GM23338 (cell line): ENCODE data around the gene ACSBG1. TPM values are rescaled to one million over a fixed set of nuclear protein-coding genes. Genes with fewer than 3 reads are reported as not detected.

ENCODE experiments used
- ATAC-seq: fragments of 200-7000 bp; cut with Tn5 transposase; 3 replicates; pipeline ENCODE4 v1.9.1; 2020
- DNase-seq: peaks from one replicate; pipeline ENCODE4 v3.0.0-alpha.2; 2015; ENCODE audit warnings: low spot score
- H2AFZ ChIP-seq: fragments of 200-600 bp; sonication (generic); 2 replicates; pipeline ENCODE4 v1.8.0; 2016; ENCODE audit warnings: antibody characterized with exemption, mild to moderate bottlenecking, moderate library complexity
- H3F3A ChIP-seq: fragments of 200-600 bp; sonication (generic); replicated peaks from 2 replicates; pipeline ENCODE4 v1.8.0; 2017; ENCODE audit warnings: antibody characterized with exemption, mixed run types, low read depth
- H3K27ac ChIP-seq: fragments of 200-600 bp; sonication (generic); 2 replicates; pipeline ENCODE4 v1.6.1; 2016; ENCODE audit warnings: low read depth
- H3K27me3 ChIP-seq: fragments of 200-600 bp; sonication (generic); 2 replicates; pipeline ENCODE4 v1.8.0; 2016; ENCODE audit warnings: mild to moderate bottlenecking, mixed run types, moderate library complexity; ENCODE audit not compliant: insufficient read depth
- H3K36me3 ChIP-seq: fragments of 200-600 bp; sonication (generic); 2 replicates; pipeline ENCODE4 v1.8.0; 2016; ENCODE audit warnings: mild to moderate bottlenecking; ENCODE audit not compliant: insufficient read depth
- H3K4me1 ChIP-seq: fragments of 200-600 bp; sonication (generic); 2 replicates; pipeline ENCODE4 v1.8.0; 2016; ENCODE audit warnings: mild to moderate bottlenecking, moderate library complexity; ENCODE audit not compliant: insufficient read depth
- H3K4me2 ChIP-seq: fragments of 200-600 bp; sonication (generic); 2 replicates; pipeline ENCODE4 v1.7.1; 2017; ENCODE audit warnings: mixed run types
- H3K4me3 ChIP-seq: fragments of 200-600 bp; sonication (generic); 2 replicates; pipeline ENCODE4 v1.6.1; 2016; ENCODE audit warnings: mixed run types
- H3K79me2 ChIP-seq: fragments of 200-600 bp; sonication (generic); replicated peaks from 2 replicates; pipeline ENCODE4 v1.8.0; 2017; ENCODE audit warnings: mild to moderate bottlenecking; ENCODE audit not compliant: insufficient read depth
- H3K9me2 ChIP-seq: fragments of 200-600 bp; sonication (generic); 2 replicates; pipeline ENCODE4 v1.8.0; 2017; ENCODE audit not compliant: insufficient read depth
- H4K20me1 ChIP-seq: fragments of 200-600 bp; sonication (generic); replicated peaks from 2 replicates; pipeline ENCODE4 v1.8.0; 2017; ENCODE audit warnings: mild to moderate bottlenecking; ENCODE audit not compliant: insufficient read depth
- H3K27ac Mint-ChIP-seq: 2 replicates; pipeline ENCODE4 v1.8.0; 2020; ENCODE audit warnings: inconsistent platforms, mild to moderate bottlenecking, moderate library complexity, mixed read lengths
- H3K27me3 Mint-ChIP-seq: 3 replicates; pipeline ENCODE4 v1.8.0; 2022; ENCODE audit warnings: low read depth, mild to moderate bottlenecking, moderate library complexity, mixed read lengths, inconsistent platforms; ENCODE audit not compliant: insufficient read depth, poor library complexity
- H3K36me3 Mint-ChIP-seq: 3 replicates; pipeline ENCODE4 v1.8.0; 2021; ENCODE audit warnings: low read depth, mild to moderate bottlenecking, inconsistent platforms, moderate library complexity, mixed read lengths
- H3K4me1 Mint-ChIP-seq: 3 replicates; pipeline ENCODE4 v1.8.0; 2020; ENCODE audit warnings: mild to moderate bottlenecking, inconsistent platforms, mixed read lengths
- H3K4me3 Mint-ChIP-seq: 3 replicates; pipeline ENCODE4 v1.8.0; 2021; ENCODE audit warnings: moderate library complexity, mild to moderate bottlenecking, inconsistent platforms, mixed read lengths
- H3K9me3 Mint-ChIP-seq: 3 replicates; pipeline ENCODE4 v1.8.0; 2020; ENCODE audit warnings: moderate library complexity, mild to moderate bottlenecking, inconsistent platforms, mixed read lengths
- CREB1 ChIP-seq: fragments of 250-450 bp; sonication (Bioruptor Pico); IDR thresholded peaks from 2 replicates; pipeline ENCODE4 v1.5.0; 2020; ENCODE audit warnings: low read depth, mild to moderate bottlenecking, moderate library complexity
- CTCF ChIP-seq, 2 experiments: fragments of 200-600 bp in 1 of 2; sonication (generic) in 1 of 2; conservative IDR thresholded peaks; 2 replicates each; pipeline versions ENCODE4 v1.5.1 to v1.6.1; 2016 to 2017; ENCODE audit warnings: antibody characterized with exemption in 2 of 2, low read depth in 2 of 2, mild to moderate bottlenecking in 2 of 2, moderate library complexity in 1 of 2
- ETS1 ChIP-seq: IDR thresholded peaks from 2 replicates; pipeline ENCODE4 v1.6.1; 2016; ENCODE audit warnings: antibody characterized with exemption
- JUNB ChIP-seq: IDR thresholded peaks from one replicate; pipeline ENCODE4 v1.6.1; 2016; ENCODE audit warnings: antibody characterized with exemption; ENCODE audit not compliant: unreplicated experiment
- POLR2AphosphoS5 ChIP-seq: IDR thresholded peaks from 2 replicates; pipeline ENCODE4 v1.6.1; 2016; ENCODE audit warnings: antibody characterized with exemption, low read depth
- REST ChIP-seq: IDR thresholded peaks from one replicate; pipeline ENCODE4 v1.6.1; 2018; ENCODE audit warnings: antibody characterized with exemption; ENCODE audit not compliant: unreplicated experiment
- polyA plus RNA-seq: library from polyadenylated mRNA; unstranded; fragments of >200 nt; fragmentation: Nextera tagmentation; extraction: Ambion mirVana; gene quantifications from 2 replicates; pipeline ENCODE4 v1.2.1, GENCODE V29; 2016
- total RNA-seq: library from RNA; depleted of rRNA; stranded (reverse); fragments of >200 nt; shearing (Covaris generic); gene quantifications from 2 replicates; pipeline ENCODE4 v1.2.3, GENCODE V29; 2014

The ACSBG1 gene
- total and polyA plus RNA-seq, 2 experiments from 2014 or later, result 1.9 to 10.0 TPM

- Histone ChIP-seq H3K4me1 (peaks cover 20% of the 10 kb centered on the region; the same call in 1 of the 2 replicates), H3K9me2 (no peaks in the 10 kb centered on the region), H3K79me2 (peaks cover 3% of the 10 kb centered on the region; the same call in 1 of the 2 replicates), H3K27ac (peak within 1 kb of the TSS; percentile 64; the same call in 1 of the 2 replicates), H3K4me3 (peak within 1 kb of the TSS; percentile 86), H3K4me2 (peak within 1 kb of the TSS; percentile 96), H4K20me1 (no peaks in the 10 kb centered on the region), H3K36me3 (no peaks in the 10 kb centered on the region), H3F3A (0 out of 2 replicates have a peak, but pooled peaks cover 6% of the 10 kb centered on the region), H2AFZ (peak within 1 kb of the TSS; percentile 95), H3K27me3 (no peaks in the 10 kb centered on the region)
- Mint-ChIP-seq H3K9me3 (no peaks in the 10 kb centered on the region), H3K4me1 (peaks cover 31% of the 10 kb centered on the region), H3K27ac (peak within 1 kb of the TSS; percentile 80; the same call in 1 of the 2 replicates), H3K36me3 (no peaks in the 10 kb centered on the region), H3K4me3 (peak within 1 kb of the TSS; percentile 83), H3K27me3 (peaks cover 8% of the 10 kb centered on the region)
- TF ChIP-seq CTCF (conservative IDR thresholded peaks at IDR 0.05; ENCODE audit: low read depth in 2 of 2), result peak; percentile 29 to 61
- 0 out of 2 replicates have a peak, but pooled peaks have one; percentile 17 for TF ChIP-seq CREB1 (CRISPR knock-in tag)
- TF ChIP-seq JUNB, result no peak
- peak; percentile 46; the same call in 1 of the 2 replicates for TF ChIP-seq ETS1
- TF ChIP-seq POLR2AphosphoS5, result peak; percentile 83
- ATAC-seq (peak; percentile 75), DNase-seq (peak; percentile 90)
Observed at GRCh38 chr15:78131295-78132061, 102.9 kb downstream of the ACSBG1 start, which contains the start of gene CIB2. Gene CIB2 (minus strand): TSS chr15:78131445. CDS start chr15:78131215, 230 bp downstream.

GRCh38 chr15:78130466-78131294, 103.7 kb downstream of the ACSBG1 start:
- peak overlapping the region; percentile 90 for H3K4me2 ChIP-seq
- peaks cover 20% of the 10 kb centered on the region; the same call in 1 of the 2 replicates for H3K4me1 ChIP-seq
- H3K4me3 ChIP-seq, result peak overlapping the region; percentile 86
- no peaks in the 10 kb centered on the region for H3K36me3 ChIP-seq
- H2AFZ ChIP-seq, result peak overlapping the region; percentile 84
- Mint-ChIP-seq H3K4me1 (peaks cover 31% of the 10 kb centered on the region), H3K27ac (peak overlapping the region; percentile 80; the same call in 1 of the 2 replicates), H3K27me3 (peaks cover 8% of the 10 kb centered on the region), H3K9me3 (no peaks in the 10 kb centered on the region), H3K36me3 (no peaks in the 10 kb centered on the region), H3K4me3 (peak overlapping the region; percentile 83)
- no peaks in the 10 kb centered on the region for H3K9me2 ChIP-seq
- peak; percentile 66 for DNase-seq
- H3K27ac ChIP-seq, result no peak overlapping the region
- ATAC-seq, result peak; percentile 34
- peaks cover 3% of the 10 kb centered on the region; the same call in 1 of the 2 replicates for H3K79me2 ChIP-seq
- H3K27me3 ChIP-seq, result no peaks in the 10 kb centered on the region
- H4K20me1 ChIP-seq, result no peaks in the 10 kb centered on the region
- TF ChIP-seq REST, result no peak
- no peak for TF ChIP-seq CREB1 (CRISPR knock-in tag)
- TF ChIP-seq JUNB, result no peak
- 0 out of 2 replicates have a peak, but pooled peaks cover 6% of the 10 kb centered on the region for H3F3A ChIP-seq
